ENCODE measurements around the gene TGFBRAP1.

GRCh38 chr2:105320651-105321215, 8.8 kb downstream of the TGFBRAP1 start:
- TF ChIP-seq REST (IDR thresholded peaks at IDR 0.05; ENCODE audit: insufficient replicate concordance, low read depth) (no peak), CTCF (IDR thresholded peaks at IDR 0.05; ENCODE audit: insufficient read depth, low read length) (no peak), SPI1 (IDR thresholded peaks at IDR 0.05; ENCODE audit: borderline replicate concordance, low read depth) (no peak)
